ENCODE data around the gene WDFY1.

DNA sequence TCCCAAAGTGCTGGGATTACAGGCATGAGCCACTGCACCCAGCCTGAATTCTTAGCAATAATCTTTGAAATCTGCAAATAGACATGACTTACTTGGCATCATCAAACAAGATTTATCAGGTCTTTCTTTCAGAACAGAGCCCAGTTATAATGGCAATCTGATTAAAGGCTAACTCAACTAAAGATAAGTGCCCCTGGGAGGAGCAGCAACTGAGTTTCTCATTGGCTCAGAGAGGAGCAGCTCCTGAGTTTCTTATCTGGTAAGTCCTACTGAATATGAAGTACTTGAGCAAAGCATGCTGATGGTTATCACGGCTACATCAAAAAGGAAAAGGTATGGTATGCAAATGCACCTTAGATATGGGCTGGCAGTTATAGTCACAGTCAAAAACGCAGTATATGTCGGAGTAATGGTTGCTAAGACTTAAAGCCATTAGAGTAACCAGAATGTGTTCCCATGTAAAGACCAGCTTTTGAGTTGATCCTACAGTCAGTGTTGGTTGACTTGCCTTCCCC is 92.8 kb downstream of the WDFY1 start:
- TF ChIP-seq, protein P1, sequence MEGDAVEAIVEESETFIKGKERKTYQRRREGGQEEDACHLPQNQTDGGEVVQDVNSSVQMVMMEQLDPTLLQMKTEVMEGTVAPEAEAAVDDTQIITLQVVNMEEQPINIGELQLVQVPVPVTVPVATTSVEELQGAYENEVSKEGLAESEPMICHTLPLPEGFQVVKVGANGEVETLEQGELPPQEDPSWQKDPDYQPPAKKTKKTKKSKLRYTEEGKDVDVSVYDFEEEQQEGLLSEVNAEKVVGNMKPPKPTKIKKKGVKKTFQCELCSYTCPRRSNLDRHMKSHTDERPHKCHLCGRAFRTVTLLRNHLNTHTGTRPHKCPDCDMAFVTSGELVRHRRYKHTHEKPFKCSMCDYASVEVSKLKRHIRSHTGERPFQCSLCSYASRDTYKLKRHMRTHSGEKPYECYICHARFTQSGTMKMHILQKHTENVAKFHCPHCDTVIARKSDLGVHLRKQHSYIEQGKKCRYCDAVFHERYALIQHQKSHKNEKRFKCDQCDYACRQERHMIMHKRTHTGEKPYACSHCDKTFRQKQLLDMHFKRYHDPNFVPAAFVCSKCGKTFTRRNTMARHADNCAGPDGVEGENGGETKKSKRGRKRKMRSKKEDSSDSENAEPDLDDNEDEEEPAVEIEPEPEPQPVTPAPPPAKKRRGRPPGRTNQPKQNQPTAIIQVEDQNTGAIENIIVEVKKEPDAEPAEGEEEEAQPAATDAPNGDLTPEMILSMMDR (IDR thresholded peaks at IDR 0.05; ENCODE audit: low read length) = no peak
- no peak for TF ChIP-seq EZH2 (IDR thresholded peaks at IDR 0.05; ENCODE audit: borderline replicate concordance, low read length)
